LoVo (cell line): ENCODE results near the gene TXNDC8.
A peak's percentile ranks its signal among the peaks of the same experiment; 100 is the strongest.

ENCODE experiments used
- DNase-seq: peaks from one replicate; pipeline ENCODE4 v3.0.0-alpha.2; 2016; ENCODE audit warnings: low spot score

TXNDC8 gene

GRCh38 chr9:110278080-110278707 is 59.5 kb downstream of the TXNDC8 start:
- DNase-seq: peak; percentile 70

- DNase-seq: no peak
Measured at GRCh38 chr9:110276781-110277180, 60.9 kb downstream of the TXNDC8 start.

DNA sequence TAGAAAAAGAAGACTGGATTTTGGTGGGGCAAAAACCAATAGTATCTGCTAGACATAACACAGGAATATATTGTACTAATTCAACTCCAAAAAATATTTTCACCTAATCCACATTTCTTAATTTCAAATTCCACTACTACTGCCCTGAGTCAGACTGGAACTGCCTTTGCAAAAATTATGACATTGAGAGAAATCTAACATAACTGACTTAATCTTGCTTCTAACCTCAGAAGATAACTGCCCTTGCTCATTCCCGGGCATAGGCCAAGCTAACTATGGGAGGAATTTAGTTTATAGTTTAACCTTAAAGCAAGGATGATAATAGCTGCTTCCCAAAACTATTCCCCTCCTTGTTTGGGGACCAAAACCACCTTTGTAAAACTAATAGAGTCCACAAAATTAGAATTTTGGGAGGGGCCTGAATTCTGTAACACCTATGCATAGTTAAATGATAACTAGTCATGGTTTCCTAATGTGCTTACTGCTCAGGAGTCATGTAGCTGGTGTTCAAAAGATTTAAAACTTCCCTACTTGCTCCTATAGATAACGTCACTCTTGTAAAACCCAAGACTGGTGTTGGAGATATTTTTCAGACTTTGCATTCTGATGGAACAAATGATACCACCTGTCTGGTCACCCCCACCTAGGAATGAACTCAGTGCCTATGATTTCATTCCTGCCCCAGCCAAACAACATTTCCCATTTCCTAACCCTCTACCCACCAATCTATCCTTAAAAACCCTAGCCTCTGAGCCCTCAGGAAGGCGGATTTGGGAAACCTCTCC is 67.3 kb downstream of the TXNDC8 start:
- DNase-seq: no peak

GRCh38 chr9:110266795-110267194 is 70.9 kb downstream of the TXNDC8 start:
- no peak for DNase-seq

- no peak for DNase-seq
Measured at GRCh38 chr9:110261632-110262031, 76.0 kb downstream of the TXNDC8 start.

- no peak for DNase-seq
Measured at GRCh38 chr9:110260911-110261310, 76.8 kb downstream of the TXNDC8 start.

DNA sequence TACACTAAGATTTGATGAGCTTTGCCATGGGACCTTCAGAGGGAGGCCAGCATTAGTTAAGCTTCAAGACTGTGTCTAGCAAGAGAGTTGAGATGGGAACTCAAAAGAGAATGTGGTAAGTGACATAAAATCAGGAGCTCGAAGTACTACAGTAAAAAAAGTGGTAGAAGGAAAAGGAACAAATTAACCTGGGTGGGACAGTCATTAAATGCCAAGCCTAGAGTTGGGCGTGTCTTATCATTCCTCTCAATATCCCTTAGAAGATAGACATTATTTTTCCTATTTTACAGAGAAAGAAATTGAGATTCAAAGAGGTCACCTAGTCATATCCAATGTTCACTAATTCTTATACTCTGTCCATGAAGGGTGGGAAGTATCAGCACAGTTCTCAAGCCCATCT is 78.1 kb downstream of the TXNDC8 start:
- no peak for DNase-seq

- DNase-seq: no peak
Measured at GRCh38 chr9:110258690-110259091, 79.0 kb downstream of the TXNDC8 start.

DNA sequence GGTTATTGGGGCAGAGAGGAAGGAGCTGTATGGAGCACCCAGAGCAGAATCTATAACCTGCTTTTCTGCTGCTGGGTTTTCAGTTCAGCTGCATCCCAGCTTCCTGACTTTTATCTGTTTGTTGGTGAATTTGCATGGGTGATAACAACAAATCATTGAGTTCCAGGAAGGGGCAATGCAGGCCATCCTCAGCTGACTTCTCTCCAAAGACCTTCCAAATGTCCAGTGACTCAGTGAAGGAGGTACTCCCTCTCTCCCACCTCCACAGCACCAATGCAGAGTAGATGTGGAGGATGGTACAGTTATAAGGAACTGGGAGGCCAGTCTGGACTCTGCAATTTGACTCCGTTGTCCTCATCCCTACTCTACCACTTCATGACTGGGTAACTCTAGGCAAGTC is 79.7 kb downstream of the TXNDC8 start:
- no peak for DNase-seq

- no peak for DNase-seq
Measured at GRCh38 chr9:110257097-110257841, 80.4 kb downstream of the TXNDC8 start.

- DNase-seq: peak; percentile 89
Measured at GRCh38 chr9:110256380-110257096, 81.1 kb downstream of the TXNDC8 start, which contains the start of gene TXN. TXN (minus strand) TSS chr9:110256507; CDS start chr9:110256435, 72 bp downstream.

DNA sequence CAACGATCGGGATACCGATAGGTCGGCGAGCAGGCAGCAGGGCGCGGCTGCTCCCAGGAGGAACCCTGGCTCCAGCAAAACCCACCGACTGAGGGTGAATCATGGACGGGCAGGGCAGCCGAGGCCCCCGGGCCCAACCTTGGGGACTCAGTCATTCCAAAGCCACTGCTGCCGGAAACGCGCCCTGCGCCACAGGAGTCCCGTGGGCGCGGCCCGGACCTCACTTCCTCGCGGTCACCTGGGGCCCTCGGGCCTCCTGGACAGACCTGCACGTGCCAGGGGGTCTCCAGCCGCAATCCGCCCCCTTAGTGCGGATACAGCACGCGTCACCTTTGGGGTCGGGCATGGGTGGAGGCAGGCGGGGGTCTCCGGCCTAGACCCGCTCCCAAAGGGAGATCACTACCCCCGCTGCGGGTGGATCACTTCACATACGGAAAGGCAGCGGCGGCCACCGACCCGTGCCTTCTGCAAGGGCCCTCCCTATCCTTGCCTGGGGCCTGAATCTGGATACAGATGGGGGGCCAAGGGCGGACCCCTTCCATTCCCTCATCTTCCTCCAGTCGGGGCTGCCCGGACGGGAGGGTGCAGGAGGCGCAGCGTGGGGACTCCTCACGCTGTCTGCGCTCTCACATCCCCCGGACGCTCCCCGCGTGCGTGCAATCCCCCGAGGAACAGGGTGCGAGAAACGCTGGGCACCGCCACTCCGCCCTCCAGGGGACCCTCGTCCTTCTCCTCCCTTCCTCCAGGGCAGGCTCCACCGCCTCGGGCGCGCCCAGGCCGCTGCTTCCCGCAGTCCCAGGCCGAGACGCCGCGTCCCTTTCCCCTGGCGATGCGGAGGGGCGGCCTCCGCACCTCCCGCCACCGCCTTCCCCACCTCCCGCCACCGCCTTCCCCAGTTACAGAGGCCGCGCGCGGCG is 81.9 kb downstream of the TXNDC8 start:
- DNase-seq: peak; percentile 77

DNA sequence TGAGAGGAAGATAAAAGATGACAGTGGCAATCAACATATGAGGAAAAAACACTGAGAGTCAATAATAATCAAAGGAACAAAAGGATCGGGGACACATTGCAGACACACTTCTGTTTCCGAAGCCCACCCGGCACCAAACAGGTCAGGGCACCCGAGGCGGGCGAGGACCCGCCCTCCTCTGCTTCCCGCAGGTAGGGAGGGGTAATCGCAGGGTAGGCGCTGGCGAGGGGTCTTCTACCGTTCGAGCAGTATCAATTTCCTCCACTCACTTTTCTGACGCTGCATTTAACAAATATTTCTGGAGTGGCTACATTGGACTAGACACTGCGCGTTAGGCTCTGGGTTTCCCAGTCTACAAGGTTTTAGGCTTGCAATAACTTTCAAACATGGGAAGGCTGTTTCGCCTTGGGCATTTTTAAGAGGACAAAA is 82.6 kb downstream of the TXNDC8 start:
- DNase-seq: no peak

DNA sequence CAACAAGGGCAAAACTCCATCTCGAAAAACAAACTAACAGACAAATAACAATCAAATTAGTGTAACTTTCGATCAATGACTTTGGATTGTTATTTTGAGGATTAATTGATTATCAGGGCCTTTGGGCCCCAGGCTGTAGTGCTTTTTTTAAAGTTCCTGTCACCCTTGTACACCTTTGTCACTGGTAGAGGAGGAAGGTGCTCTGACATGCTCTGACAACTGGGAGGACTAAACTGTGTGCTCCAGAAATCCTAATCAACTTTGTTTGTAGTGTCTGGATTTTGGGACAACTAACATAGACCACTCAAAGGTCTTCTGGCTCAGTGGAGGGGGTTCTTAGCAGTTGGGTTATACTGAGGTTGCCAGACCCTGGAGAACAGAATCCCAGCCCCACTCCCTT is 83.2 kb downstream of the TXNDC8 start:
- no peak for DNase-seq
